HG03108 (cell line): ENCODE data around the gene ATP8B4.
A peak's percentile ranks its signal among the peaks of the same experiment; 100 is the strongest.

Source experiments
- ATAC-seq: cut with Tn5 transposase; IDR thresholded peaks from one replicate; pipeline ENCODE4 v1.9.1; 2021; ENCODE audit warnings: moderate library complexity; ENCODE audit not compliant: unreplicated experiment

Gene ATP8B4

GRCh38 chr15:50066666-50067065 lies 52.4 kb downstream of the ATP8B4 start:
- no peak for ATAC-seq

GRCh38 chr15:50066202-50066601 lies 52.8 kb downstream of the ATP8B4 start:
- no peak for ATAC-seq

- no peak for ATAC-seq
Observed at GRCh38 chr15:50065279-50065678, 53.8 kb downstream of the ATP8B4 start.

GRCh38 chr15:50064673-50065072 lies 54.4 kb downstream of the ATP8B4 start:
- no peak for ATAC-seq

- no peak for ATAC-seq
Observed at GRCh38 chr15:50063226-50063625, 55.8 kb downstream of the ATP8B4 start.

GRCh38 chr15:50061503-50061902 lies 57.5 kb downstream of the ATP8B4 start:
- no peak for ATAC-seq

- ATAC-seq: no peak
Observed at GRCh38 chr15:50059883-50060282, 59.1 kb downstream of the ATP8B4 start.

GRCh38 chr15:50059203-50059772 lies 59.7 kb downstream of the ATP8B4 start:
- no peak for ATAC-seq

- ATAC-seq: no peak
Observed at GRCh38 chr15:50057905-50058639, 61.0 kb downstream of the ATP8B4 start.

GRCh38 chr15:50057196-50057595 lies 61.8 kb downstream of the ATP8B4 start:
- ATAC-seq: no peak

GRCh38 chr15:50055750-50056157 lies 63.3 kb downstream of the ATP8B4 start:
- no peak for ATAC-seq

GRCh38 chr15:50055332-50055731 lies 63.7 kb downstream of the ATP8B4 start:
- no peak for ATAC-seq

- no peak for ATAC-seq
Observed at GRCh38 chr15:50053055-50053856, 65.8 kb downstream of the ATP8B4 start.

- no peak for ATAC-seq
Observed at GRCh38 chr15:50051811-50052419, 67.1 kb downstream of the ATP8B4 start.

GRCh38 chr15:50050986-50051743 lies 67.9 kb downstream of the ATP8B4 start:
- ATAC-seq: no peak

- ATAC-seq: no peak
Observed at GRCh38 chr15:50049871-50050270, 69.2 kb downstream of the ATP8B4 start.

GRCh38 chr15:50046867-50047266 lies 72.2 kb downstream of the ATP8B4 start:
- no peak for ATAC-seq

- peak; percentile 63 for ATAC-seq
Observed at GRCh38 chr15:50046159-50046558, 72.9 kb downstream of the ATP8B4 start.

- no peak for ATAC-seq
Observed at GRCh38 chr15:50044904-50045303, 74.1 kb downstream of the ATP8B4 start.

- ATAC-seq: no peak
Observed at GRCh38 chr15:50044406-50044805, 74.6 kb downstream of the ATP8B4 start.

GRCh38 chr15:50042775-50043174 lies 76.3 kb downstream of the ATP8B4 start:
- no peak for ATAC-seq
